HG03354 (cell line): Measurements from ENCODE around the gene PRDM1.

Experiments
- ATAC-seq: cut with Tn5 transposase; IDR thresholded peaks from one replicate; pipeline ENCODE4 v1.9.1; 2021; ENCODE audit warnings: mild to moderate bottlenecking; ENCODE audit not compliant: unreplicated experiment, poor library complexity, severe bottlenecking

PRDM1 gene

GRCh38 chr6:106154326-106154725 is 68.2 kb downstream of the PRDM1 start:
- ATAC-seq: no peak

- ATAC-seq: no peak
Observed at GRCh38 chr6:106155219-106155830, 69.2 kb downstream of the PRDM1 start.

- no peak for ATAC-seq
Observed at GRCh38 chr6:106156413-106156812, 70.3 kb downstream of the PRDM1 start.

- no peak for ATAC-seq
Observed at GRCh38 chr6:106156863-106157262, 70.7 kb downstream of the PRDM1 start.

- no peak for ATAC-seq
Observed at GRCh38 chr6:106158816-106159215, 72.7 kb downstream of the PRDM1 start.
